CD4-positive, alpha-beta T cell treated with Interleukin-6 at 100 ng/mL for 8 hours (primary cell): ENCODE results near the gene ZBTB11.
"Not testable (repeated sequence)": the region's sequence is repeated elsewhere in the genome, so short reads cannot be mapped to it uniquely, and the experiment has no call there.

Source experiments
- DNase-seq: peaks from one replicate; pipeline ENCODE4 v3.0.0-alpha.2; 2020; ENCODE audit warnings: mixed read lengths, low spot score

ZBTB11 gene, protein sequence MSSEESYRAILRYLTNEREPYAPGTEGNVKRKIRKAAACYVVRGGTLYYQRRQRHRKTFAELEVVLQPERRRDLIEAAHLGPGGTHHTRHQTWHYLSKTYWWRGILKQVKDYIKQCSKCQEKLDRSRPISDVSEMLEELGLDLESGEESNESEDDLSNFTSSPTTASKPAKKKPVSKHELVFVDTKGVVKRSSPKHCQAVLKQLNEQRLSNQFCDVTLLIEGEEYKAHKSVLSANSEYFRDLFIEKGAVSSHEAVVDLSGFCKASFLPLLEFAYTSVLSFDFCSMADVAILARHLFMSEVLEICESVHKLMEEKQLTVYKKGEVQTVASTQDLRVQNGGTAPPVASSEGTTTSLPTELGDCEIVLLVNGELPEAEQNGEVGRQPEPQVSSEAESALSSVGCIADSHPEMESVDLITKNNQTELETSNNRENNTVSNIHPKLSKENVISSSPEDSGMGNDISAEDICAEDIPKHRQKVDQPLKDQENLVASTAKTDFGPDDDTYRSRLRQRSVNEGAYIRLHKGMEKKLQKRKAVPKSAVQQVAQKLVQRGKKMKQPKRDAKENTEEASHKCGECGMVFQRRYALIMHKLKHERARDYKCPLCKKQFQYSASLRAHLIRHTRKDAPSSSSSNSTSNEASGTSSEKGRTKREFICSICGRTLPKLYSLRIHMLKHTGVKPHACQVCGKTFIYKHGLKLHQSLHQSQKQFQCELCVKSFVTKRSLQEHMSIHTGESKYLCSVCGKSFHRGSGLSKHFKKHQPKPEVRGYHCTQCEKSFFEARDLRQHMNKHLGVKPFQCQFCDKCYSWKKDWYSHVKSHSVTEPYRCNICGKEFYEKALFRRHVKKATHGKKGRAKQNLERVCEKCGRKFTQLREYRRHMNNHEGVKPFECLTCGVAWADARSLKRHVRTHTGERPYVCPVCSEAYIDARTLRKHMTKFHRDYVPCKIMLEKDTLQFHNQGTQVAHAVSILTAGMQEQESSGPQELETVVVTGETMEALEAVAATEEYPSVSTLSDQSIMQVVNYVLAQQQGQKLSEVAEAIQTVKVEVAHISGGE

DNA sequence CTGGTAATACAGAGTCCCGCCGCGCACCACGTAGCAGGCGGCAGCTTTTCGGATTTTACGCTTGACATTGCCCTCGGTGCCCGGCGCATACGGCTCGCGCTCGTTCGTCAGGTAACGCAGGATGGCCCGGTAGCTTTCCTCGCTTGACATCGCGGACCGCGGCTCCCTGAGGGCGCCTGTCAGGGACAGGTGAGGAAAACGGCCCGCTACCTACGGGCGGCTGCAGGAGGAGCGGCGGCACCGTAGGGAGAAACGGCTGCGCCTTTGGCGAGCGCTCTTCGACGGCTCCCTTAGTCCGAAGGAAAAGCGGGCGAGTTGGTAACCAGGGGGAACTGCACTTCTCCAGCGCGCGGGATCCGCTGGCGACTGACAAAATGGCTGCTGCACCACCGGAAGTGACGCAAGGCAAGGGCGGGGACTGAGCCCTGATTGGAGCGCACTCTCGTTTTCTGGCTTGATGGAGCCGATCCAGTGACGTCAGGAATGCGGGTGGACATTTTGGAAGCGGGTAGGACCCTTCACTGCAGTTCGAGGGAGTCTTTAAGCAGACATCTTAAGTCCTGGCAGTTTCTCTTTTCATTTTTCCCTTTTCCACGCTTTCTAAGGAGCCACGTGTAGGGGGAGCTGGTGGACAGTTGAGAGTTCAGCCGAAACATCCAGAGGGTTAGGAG lies at the start of gene ZBTB11:
ZBTB11 (minus strand) TSS at position 368 of the 671 bp plus-strand sequence; CDS start at position 150, 218 bp downstream.
- DNase-seq: peak; percentile 99

DNA sequence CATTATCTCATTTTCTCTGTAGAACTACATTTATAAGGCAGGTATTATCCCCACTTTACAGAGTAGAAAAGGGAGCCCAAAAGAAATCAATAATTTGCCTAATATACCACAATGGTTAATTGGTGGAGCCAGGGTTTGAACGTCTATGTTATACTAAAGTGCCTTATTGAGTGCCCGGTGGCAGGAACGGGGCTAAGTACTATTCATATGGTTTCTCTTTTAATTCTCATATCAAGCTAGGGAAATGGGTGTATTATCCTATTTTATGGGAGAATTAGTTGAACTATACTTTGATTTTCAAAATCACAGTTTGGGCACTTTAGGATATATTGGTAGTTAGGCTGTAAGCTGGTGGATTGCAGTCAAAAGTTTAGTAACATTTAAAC lies 49.0 kb upstream of the ZBTB11 start:
- DNase-seq: no peak

DNA sequence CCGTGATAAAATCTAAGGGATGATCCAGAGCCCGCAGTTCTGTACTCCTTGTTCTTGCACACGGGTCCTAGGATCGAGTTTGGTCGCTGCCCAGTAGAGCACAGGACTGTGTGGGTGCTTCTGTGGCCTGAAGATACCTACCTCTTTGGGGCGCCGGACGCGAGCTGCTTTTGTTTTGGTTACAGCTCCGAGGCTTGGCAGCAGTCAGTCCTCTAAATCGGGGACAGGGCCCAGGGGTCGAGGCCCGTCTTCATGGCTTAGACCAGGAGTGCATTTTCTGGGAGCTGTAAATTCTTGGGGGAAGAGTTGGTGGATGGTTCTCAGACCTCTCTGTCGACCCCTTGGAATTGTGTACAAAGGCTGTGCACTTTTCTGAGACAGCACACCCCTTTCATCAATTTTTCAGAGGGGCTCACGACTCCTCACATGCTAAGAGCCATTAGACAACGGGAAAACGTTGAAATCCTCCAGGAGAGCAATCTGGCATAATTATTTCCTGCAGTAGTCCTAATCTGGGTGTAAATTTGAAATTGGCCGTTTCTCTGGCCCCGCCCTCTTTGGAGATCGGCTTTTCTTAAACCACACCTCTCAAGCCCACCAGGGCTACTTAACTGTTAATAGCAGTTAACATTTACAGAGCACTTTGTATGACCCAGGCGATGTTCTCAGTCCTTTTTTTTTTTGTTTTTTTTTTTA lies 48.4 kb upstream of the ZBTB11 start:
- DNase-seq: peak; percentile 18

DNA sequence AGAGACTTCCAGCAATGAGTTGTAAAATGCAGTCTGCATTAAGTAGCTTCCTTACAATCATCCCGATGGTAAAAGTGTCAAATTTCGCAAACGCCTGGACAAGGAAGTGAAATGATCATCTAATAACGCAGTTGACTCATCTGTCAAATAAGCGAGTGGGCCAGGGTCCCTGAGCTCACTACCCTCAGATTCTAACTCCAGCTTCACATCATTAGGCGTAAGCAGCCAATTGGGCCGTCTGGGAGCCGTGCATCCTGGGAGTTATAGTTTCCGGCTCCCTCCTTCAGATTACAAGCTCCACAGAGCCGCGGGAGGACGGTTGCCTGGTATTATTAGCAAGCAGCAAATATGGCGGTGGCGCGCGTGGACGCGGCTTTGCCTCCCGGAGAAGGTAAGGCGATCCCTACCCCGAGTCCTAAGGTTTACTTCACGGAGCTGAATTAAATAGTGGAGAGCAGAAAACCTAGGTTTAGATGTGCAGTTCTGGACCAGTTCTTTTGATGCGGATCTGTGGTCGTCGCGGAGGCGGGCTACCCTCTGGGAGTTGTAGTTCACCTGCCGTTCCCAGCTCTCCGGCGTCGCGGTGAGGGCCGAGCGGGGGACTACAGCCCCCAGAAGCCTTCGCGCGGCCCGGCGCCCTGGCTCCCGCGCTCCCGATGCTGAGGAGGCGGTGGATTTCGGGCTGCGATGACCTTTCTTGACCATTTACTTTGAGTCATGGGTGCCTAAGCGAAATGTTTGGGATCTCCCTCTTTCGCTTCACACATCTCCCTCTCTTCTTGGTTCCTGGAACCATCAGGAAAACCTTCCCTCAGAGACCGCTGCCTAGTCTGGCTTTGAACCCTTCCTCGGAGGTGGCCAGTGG lies 47.6 kb upstream of the ZBTB11 start, which contains the start of gene CEP97:
CEP97 (plus strand) TSS at position 286 of the 865 bp plus-strand sequence; CDS start at position 349, 63 bp downstream.
- DNase-seq: peak; percentile 83

DNA sequence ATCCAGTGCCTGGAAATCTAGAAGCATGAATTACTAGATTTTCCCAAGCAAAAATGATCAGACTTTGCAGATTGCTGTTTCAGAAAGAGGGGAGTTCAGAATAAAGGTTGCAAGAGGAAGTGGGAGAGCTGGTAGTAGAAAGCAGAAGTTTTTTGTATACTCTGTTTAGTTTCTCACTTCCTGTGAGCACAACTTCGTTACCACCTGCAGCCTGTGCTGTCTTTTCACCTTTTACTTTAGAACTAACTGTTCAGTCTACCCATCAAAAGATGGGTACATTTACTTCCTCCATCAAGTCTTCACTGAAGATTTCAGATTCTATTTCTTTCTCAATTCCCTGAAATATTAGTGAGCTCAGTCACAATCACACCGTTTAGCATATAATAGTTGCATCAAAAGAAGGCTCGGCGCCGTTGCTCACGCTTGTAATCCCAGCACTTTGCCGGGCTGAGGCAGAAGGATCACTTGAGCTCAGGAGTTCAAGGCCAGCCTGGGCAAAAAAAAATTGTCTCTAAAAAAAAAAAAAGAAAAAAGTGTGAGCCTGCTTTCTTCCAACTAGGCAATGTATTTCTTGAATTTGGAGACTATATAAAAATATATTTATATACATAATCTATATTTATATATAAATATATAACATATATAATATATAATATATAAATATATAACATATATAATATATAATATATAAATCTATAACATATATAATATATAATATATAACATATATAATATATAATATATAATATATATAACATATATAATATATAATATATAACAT lies 45.7 kb upstream of the ZBTB11 start:
- DNase-seq: peak; percentile 48

DNA sequence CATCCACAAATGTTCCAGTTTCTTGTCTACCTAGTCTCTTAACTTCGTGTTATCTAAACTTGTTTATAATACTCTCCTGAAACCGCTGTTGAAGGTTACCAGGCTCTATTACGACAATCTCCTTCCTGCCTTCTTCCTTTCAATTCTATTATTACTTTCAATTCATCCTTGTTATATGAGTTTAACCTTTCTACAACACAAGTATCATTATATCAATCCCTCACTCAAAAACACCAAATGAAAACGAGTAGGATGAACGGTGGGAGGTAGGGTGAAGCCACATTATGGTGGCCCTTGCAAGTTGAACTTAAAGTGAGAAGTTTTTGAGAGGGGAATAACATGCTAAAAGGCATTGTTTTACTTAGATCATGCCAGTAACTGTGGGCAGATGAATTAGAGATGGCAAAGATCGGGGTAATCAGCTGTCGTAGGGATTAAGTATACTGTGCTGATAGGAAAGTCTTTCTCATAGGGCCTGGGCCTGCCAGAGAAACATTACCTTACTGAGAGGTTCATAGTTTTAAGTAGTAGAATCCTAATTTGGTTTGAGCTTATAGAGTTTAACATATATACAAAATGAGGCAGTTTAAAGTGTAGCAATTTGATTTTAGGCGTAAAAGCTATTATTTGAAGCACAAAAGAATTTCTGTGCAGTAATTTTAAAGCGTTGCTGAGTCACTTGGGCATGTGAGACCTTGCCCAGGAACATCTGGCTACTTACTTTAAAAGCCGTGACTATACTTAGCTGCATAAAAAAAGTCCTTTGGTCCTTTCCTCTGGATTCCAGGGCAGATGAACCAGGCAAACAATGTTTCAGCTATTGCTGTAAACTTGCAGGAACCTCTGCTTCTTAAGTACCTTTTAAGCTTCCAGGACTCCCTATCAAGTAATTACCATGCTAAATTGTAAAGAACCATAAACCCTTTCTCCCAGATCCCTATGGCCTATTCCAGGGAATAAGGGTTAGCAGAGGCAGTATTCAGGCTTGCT lies 44.2 kb upstream of the ZBTB11 start:
- DNase-seq: no peak

DNA sequence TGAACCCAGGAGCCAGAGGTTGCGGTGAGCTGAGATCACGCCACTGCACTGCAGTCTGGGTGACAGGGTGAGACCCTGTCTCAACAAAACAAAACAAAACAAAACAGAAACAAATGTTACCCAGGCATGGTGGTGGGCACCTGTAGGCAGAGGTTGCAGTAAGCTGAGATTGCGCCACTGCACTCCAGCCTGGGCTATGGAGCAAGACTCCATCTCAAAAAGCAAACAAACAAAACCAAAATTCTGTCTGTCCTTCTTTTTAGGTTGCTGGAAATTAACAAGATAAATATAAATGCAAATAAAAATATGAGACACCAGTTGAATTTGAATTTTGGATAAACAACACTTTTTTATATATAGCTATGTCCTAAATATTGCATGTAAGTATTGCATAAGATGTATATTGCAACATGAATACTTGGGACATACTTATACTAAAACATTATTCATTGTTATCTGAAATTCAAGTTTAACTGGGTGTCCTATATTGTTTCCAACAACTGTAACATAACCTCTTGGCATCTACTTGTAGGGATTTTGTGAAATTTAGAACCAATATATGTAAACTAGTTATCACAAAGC lies 42.8 kb upstream of the ZBTB11 start:
- no peak for DNase-seq

DNA sequence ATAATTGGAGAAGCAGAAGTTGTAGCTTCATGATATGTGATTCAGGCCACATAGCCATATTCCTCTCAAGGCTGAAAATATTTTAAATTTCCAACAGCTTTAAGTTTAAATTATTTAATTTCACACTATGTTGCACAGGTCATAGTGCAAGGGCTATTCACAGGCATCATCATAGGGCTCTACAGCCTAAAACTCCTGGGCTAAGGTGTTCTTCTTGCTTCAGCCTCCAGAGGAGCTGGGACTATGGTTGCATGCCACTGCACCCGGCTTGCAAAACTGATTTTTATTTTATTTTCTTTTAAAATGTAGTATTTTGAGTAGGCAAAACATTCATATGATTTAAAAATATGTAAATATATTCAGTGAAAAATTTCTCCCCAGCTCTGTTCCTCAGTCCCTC lies 41.5 kb upstream of the ZBTB11 start:
- no peak for DNase-seq

DNA sequence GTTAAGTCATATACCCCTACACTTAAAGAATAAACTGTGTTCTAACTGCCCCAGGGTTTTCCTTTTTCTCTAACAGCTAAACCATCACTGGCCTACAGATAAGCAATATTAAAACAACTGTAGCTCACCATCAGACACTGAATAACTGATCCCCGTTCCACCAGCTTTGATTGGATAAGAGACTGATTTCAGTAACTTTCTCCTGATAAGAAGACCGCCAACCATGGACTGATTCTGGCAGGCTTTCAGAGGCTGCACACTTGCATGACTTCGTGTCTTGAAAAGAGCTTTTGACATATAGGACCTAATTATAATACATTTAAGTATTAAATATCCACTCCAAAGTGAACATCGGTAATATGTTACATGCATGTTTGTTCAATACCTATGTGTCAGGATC lies 32.2 kb upstream of the ZBTB11 start:
- DNase-seq: no peak

DNA sequence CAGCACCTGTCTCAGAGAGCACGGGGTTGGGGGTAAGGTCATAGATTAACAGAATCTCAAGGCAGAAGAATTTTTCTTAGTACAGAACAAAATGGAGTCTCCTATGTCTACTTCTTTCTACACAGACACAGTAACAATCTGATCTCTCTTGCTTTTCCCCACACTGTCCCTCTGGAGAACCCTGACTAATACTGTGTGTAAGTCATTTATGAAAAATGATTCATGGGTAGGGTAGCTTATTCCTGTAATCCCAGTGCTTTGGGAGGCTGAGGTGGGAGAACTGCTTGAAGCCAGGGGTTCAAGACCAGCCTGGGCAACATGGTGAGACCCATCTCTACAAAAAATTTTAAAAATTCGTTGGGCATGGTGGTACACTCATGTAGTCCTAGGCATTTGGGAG lies 27.7 kb upstream of the ZBTB11 start:
- DNase-seq: not testable (repeated sequence)

DNA sequence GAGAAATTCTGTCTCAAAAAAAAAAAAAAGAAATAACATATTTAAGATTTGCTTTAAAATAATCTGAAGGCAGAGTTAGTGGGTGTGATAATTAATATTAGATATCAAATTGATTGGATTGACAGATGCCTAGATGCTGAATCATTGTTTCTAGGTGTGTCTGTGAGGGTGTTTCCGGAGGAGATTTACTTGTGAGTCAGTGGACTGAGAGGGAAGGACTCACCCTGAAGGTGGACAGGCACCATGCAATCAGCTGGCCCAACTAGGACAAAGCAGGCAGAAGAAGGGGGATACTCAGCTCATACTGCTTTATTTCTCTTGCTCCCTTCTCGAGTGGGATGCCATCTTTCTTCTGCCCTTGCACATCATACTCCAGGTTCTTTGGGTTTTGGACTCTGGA lies 26.2 kb upstream of the ZBTB11 start:
- no peak for DNase-seq

DNA sequence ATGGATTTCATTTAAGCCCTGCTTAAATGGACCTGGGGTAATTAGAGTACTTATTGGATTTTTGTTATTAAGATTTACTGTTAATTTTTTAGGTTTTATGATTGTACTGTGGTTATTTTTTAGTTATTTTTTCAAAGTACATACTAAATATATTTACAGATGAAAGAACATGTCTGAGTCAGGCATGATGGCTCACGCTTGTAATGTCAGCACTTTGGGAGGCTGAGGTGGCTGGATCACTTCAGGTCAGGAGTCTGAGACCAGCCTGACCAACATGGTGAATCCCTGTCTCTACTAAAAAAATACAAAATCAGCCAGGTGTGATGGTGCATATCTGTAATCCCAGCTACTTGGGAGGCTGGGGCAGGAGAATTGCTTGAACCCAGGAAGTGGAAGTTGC lies 25.8 kb upstream of the ZBTB11 start:
- no peak for DNase-seq

DNA sequence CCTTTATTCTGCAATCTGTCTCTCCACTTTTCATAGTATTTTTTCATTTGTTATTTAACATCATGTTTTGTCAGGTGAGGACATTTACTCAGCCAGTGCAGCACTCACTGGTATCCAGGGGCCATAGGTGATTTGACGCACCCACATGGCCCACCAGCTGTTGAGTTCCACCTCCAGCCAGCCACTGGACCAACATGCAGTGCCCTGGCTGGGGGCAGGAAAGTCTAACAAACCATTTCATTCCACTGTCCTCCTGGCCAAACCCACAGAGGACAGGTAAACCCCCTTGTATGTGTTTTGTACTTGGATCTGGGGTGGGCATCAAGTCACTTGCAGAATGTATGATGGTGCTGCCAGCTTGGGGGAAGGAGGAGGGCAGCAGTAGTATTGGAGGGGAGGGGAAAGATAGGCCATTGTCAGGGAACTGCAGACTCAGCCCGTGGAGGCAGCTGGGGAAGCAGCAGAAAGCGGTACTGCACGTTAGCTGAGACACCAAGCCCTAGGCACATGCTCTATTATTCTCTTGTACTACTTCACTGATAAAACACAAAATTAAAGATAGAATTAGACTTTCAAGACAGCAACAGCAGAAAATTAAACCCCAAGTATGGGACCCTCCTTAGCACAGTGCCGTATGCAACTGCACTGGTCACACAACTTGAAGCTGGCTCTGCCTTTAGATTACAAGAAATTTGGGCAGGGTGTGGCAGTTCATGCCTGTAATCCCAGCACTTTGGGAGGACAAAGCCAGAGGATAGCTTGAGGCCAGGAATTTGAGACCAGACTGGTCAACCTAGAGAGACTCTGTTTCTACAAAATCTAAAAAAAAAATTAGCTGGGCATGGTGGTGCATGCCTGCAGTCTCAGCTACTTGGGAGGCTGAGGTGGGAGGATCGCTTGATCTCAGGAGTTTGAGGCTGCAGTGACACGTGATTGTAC lies 25.0 kb upstream of the ZBTB11 start:
- no peak for DNase-seq

DNA sequence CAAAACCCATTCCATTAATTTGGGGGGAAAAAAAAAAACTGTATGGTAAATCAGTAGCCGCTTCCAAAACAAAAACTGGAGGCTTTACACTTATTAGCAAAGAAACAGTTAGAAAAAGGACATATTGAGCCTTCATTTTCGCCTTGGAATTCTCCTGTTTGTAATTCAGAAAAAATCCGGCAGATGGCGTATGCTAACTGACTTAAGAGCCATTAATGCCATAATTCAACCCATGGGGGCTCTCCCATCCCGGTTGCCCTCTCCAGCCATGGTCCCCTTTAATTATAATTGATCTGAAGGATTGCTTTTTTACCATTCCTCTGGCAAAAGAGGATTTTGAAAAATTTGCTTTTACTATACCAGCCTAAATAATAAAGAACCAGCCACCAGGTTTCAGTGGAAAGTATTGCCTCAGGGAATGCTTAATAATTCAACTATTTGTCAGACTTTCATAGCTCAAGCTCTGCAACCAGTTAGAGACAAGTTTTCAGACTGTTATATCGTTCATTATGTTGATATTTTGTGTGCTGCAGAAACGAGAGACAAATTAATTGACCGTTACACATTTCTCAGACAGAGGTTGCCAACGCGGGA lies 18.9 kb upstream of the ZBTB11 start:
- peak; percentile 60 for DNase-seq

DNA sequence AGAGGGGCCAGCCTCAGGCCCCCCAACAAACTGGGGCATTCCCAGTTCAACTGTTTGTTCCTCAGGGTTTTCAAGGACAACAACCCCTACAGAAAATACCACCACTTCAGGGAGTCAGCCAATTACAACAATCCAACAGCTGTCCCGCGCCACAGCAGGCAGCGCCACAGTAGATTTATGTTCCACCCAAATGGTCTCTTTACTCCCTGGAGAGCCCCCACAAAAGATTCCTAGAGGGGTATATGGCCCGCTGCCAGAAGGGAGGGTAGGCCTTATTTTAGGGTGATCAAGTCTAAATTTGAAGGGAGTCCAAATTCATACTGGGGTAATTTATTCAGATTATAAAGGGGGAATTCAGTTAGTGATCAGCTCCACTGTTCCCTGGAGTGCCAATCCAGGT lies 17.9 kb upstream of the ZBTB11 start:
- not testable (repeated sequence) for DNase-seq

DNA sequence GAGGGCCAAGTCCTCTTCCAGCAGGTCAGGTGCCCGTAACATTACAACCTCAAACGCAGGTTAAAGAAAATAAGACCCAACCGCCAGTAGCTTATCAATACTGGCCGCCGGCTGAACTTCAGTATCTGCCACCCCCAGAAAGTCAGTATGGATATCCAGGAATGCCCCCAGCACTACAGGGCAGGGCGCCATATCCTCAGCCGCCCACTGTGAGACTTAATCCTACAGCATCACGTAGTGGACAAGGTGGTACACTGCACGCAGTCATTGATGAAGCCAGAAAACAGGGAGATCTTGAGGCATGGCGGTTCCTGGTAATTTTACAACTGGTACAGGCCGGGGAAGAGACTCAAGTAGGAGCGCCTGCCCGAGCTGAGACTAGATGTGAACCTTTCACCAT lies 16.6 kb upstream of the ZBTB11 start:
- peak; percentile 14 for DNase-seq
